ENCODE data around the gene IGSF11. TPM values are rescaled to one million over a fixed set of nuclear protein-coding genes. Genes with fewer than 3 reads are reported as not detected.

IGSF11 gene
- polyA plus RNA-seq, 1 donor (not counting 4 experiments of a cell fraction or from before 2014, with no cell fraction given): 0.68 TPM

GRCh38 chr3:118882353-118882947 is 152.2 kb downstream of the IGSF11 start:
- Histone ChIP-seq H3K4me1 (ENCODE audit: control insufficient read depth, extremely low read depth, insufficient read depth, low read length) (no peaks in the 10 kb centered on the region), H3K9ac (ENCODE audit: control insufficient read depth, extremely low read depth, insufficient read depth, low read length) (no peak overlapping the region), H3K27me3 (ENCODE audit: control insufficient read depth, extremely low read depth, insufficient read depth, low read length) (no peaks in the 10 kb centered on the region), H3K9me1 (ENCODE audit: control insufficient read depth, extremely low read depth, insufficient read depth, low read length) (no peaks in the 10 kb centered on the region), H4K20me1 (ENCODE audit: control insufficient read depth, extremely low read depth, insufficient read depth, low read length) (no peaks in the 10 kb centered on the region), H3K4me2 (ENCODE audit: control insufficient read depth, extremely low read depth, insufficient read depth, low read depth, low read length) (no peak overlapping the region), H3K27ac (ENCODE audit: control insufficient read depth, insufficient read depth, low read length) (no peak overlapping the region), H3K9me3 (ENCODE audit: control insufficient read depth, low read depth, low read length) (no peaks in the 10 kb centered on the region), H3K4me3 (ENCODE audit: control insufficient read depth in 2 of 3, extremely low read depth in 1 of 3, insufficient read depth in 2 of 3, low read depth in 1 of 3, low read length in 3 of 3) (no peak overlapping the region), H3K36me3 (ENCODE audit: control insufficient read depth in 2 of 2, extremely low read depth in 1 of 2, insufficient read depth in 2 of 2, low read length in 2 of 2) (no peaks in the 10 kb centered on the region), H3K79me2 (ENCODE audit: control insufficient read depth, insufficient read depth, low read length) (no peaks in the 10 kb centered on the region), H2AFZ (ENCODE audit: control insufficient read depth, low read length) (no peak overlapping the region)
- dilution Hi-C loops (cut with MboI; ENCODE audit: extremely low pct_ligation_motif_present, low sequenced_read_pairs): loop anchor here (25.0 kb wide), 1 partner anchor 205 kb away; no protein-coding TSS in a partner anchor
- DNase-seq (ENCODE audit: low read depth, low spot score): no peak
- TF ChIP-seq EZH2 (IDR thresholded peaks at IDR 0.05; ENCODE audit: low read length) (no peak), CTCF (optimal IDR thresholded peaks at IDR 0.05 in 1 of 3, IDR thresholded peaks at IDR 0.05 in 1 of 3, conservative IDR thresholded peaks at IDR 0.05 in 1 of 3; ENCODE audit: extremely low read depth in 1 of 3, insufficient read depth in 2 of 3, low read length in 3 of 3) (peak; percentile 55 to 71 (median 65))
- FAIRE-seq: peak; percentile 34

- FAIRE-seq: no peak
- TF ChIP-seq EZH2 (IDR thresholded peaks at IDR 0.05; ENCODE audit: low read length): no peak
- TF ChIP-seq CTCF (optimal IDR thresholded peaks at IDR 0.05 in 1 of 3, IDR thresholded peaks at IDR 0.05 in 1 of 3, conservative IDR thresholded peaks at IDR 0.05 in 1 of 3; ENCODE audit: extremely low read depth in 1 of 3, insufficient read depth in 2 of 3, low read length in 3 of 3): no peak
- DNase-seq (ENCODE audit: low read depth, low spot score): no peak
- Histone ChIP-seq H3K4me3 (ENCODE audit: control insufficient read depth in 2 of 3, extremely low read depth in 1 of 3, insufficient read depth in 2 of 3, low read depth in 1 of 3, low read length in 3 of 3) (no peak overlapping the region), H3K9ac (ENCODE audit: control insufficient read depth, extremely low read depth, insufficient read depth, low read length) (no peak overlapping the region), H3K79me2 (ENCODE audit: control insufficient read depth, insufficient read depth, low read length) (no peaks in the 10 kb centered on the region), H2AFZ (ENCODE audit: control insufficient read depth, low read length) (no peak overlapping the region), H3K9me1 (ENCODE audit: control insufficient read depth, extremely low read depth, insufficient read depth, low read length) (no peaks in the 10 kb centered on the region), H3K4me2 (ENCODE audit: control insufficient read depth, extremely low read depth, insufficient read depth, low read depth, low read length) (no peak overlapping the region), H3K4me1 (ENCODE audit: control insufficient read depth, extremely low read depth, insufficient read depth, low read length) (no peaks in the 10 kb centered on the region), H4K20me1 (ENCODE audit: control insufficient read depth, extremely low read depth, insufficient read depth, low read length) (no peaks in the 10 kb centered on the region), H3K9me3 (ENCODE audit: control insufficient read depth, low read depth, low read length) (no peaks in the 10 kb centered on the region), H3K27ac (ENCODE audit: control insufficient read depth, insufficient read depth, low read length) (no peak overlapping the region), H3K36me3 (ENCODE audit: control insufficient read depth in 2 of 2, extremely low read depth in 1 of 2, insufficient read depth in 2 of 2, low read length in 2 of 2) (no peaks in the 10 kb centered on the region), H3K27me3 (ENCODE audit: control insufficient read depth, extremely low read depth, insufficient read depth, low read length) (no peaks in the 10 kb centered on the region)
- dilution Hi-C loops (cut with MboI; ENCODE audit: extremely low pct_ligation_motif_present, low sequenced_read_pairs): no loop called here
Measured at GRCh38 chr3:118868051-118868450, 166.6 kb downstream of the IGSF11 start.
